HCT116 (cell line): ENCODE results near the gene GPR17.

Source experiments
- ATF3 ChIP-seq: IDR thresholded peaks from 2 replicates; pipeline ENCODE4 v1.6.1; 2012
- CTCF ChIP-seq, 3 experiments: fragments of 200-600 bp in 1 of 3; sonication (generic) in 1 of 3; IDR thresholded peaks in 2 of 3; conservative IDR thresholded peaks in 1 of 3; 2 replicates each; pipeline ENCODE4 v1.5.1; 2012 to 2017; ENCODE audit warnings: low read depth in 2 of 3, low read length in 2 of 3, antibody characterized with exemption in 1 of 3, borderline replicate concordance in 1 of 3, control low read depth in 1 of 3, mild to moderate bottlenecking in 1 of 3, mixed read lengths in 1 of 3, mixed run types in 1 of 3, moderate library complexity in 1 of 3; ENCODE audit not compliant: insufficient read depth in 1 of 3
- EGR1 ChIP-seq: IDR thresholded peaks from 2 replicates; pipeline ENCODE4 v1.6.1; 2012; ENCODE audit warnings: low read depth
- EZH2 ChIP-seq: fragments of 200-600 bp; sonication (generic); IDR thresholded peaks from 2 replicates; pipeline ENCODE4 v1.6.1; 2017; ENCODE audit warnings: antibody characterized with exemption, mixed run types
- POLR2A ChIP-seq: IDR thresholded peaks from 2 replicates; pipeline ENCODE4 v1.7.0; 2011; ENCODE audit warnings: borderline replicate concordance; ENCODE audit not compliant: insufficient read depth, insufficient read length; ENCODE audit errors: extremely low read depth
- POLR2AphosphoS5 ChIP-seq: IDR thresholded peaks from 2 replicates; pipeline ENCODE4 v1.6.1; 2011; ENCODE audit warnings: mild to moderate bottlenecking, low read depth, low read length, moderate library complexity
- REST ChIP-seq: IDR thresholded peaks from 2 replicates; pipeline ENCODE4 v1.6.1; 2012; ENCODE audit warnings: low read depth
- SP1 ChIP-seq: IDR thresholded peaks from 2 replicates; pipeline ENCODE4 v1.6.1; 2012; ENCODE audit warnings: low read depth
- TCF7L2 ChIP-seq: IDR thresholded peaks from 2 replicates; pipeline ENCODE4 v1.7.0; 2011; ENCODE audit warnings: borderline replicate concordance, inconsistent platforms; ENCODE audit not compliant: insufficient read depth, insufficient read length; ENCODE audit errors: extremely low read depth
- YY1 ChIP-seq: IDR thresholded peaks from 2 replicates; pipeline ENCODE4 v1.6.1; 2011; ENCODE audit warnings: low read length, low read depth, moderate library complexity, mild to moderate bottlenecking; ENCODE audit not compliant: insufficient replicate concordance; ENCODE audit errors: extremely low read depth
- ZBTB33 ChIP-seq: IDR thresholded peaks from 2 replicates; pipeline ENCODE4 v1.6.1; 2011; ENCODE audit warnings: mild to moderate bottlenecking, low read length, moderate library complexity; ENCODE audit not compliant: insufficient replicate concordance; ENCODE audit errors: extremely low read depth

GRCh38 chr2:127680706-127681287, 34.8 kb downstream of the GPR17 start:
- no peak for TF ChIP-seq EZH2
- no peak for TF ChIP-seq ATF3
- no peak for TF ChIP-seq CTCF (IDR thresholded peaks at IDR 0.05 in 2 of 3, conservative IDR thresholded peaks at IDR 0.05 in 1 of 3; ENCODE audit: borderline replicate concordance in 1 of 3, insufficient read depth in 1 of 3, low read depth in 2 of 3, low read length in 2 of 3)
- no peak for TF ChIP-seq TCF7L2
- no peak for TF ChIP-seq POLR2A
- TF ChIP-seq POLR2AphosphoS5, result no peak
- no peak for TF ChIP-seq EGR1
- TF ChIP-seq SP1, result no peak
- TF ChIP-seq REST, result no peak
- TF ChIP-seq YY1, result no peak
- TF ChIP-seq ZBTB33, result no peak
